Measurements from ENCODE around the gene EN1.

EN1 gene

GRCh38 chr2:118842661-118843482, 4.6 kb downstream of the EN1 start:
- DNase-seq (ENCODE audit: low spot score) = no peak

GRCh38 chr2:118841828-118842461, 5.5 kb downstream of the EN1 start:
- DNase-seq (ENCODE audit: low spot score) = no peak

GRCh38 chr2:118841450-118841827, 6.0 kb downstream of the EN1 start:
- no peak for DNase-seq (ENCODE audit: low spot score)

- DNase-seq (ENCODE audit: low spot score) = no peak
Measured at GRCh38 chr2:118838741-118839455, 8.6 kb downstream of the EN1 start.

GRCh38 chr2:118837621-118838020, 9.8 kb downstream of the EN1 start:
- no peak for DNase-seq (ENCODE audit: low spot score)

GRCh38 chr2:118837067-118837466, 10.4 kb downstream of the EN1 start:
- DNase-seq (ENCODE audit: low spot score) = no peak

- DNase-seq (ENCODE audit: low spot score) = no peak
Measured at GRCh38 chr2:118836411-118836930, 11.0 kb downstream of the EN1 start.

- no peak for DNase-seq (ENCODE audit: low spot score)
Measured at GRCh38 chr2:118835746-118836410, 11.6 kb downstream of the EN1 start.

GRCh38 chr2:118834901-118835745, 12.3 kb downstream of the EN1 start:
- DNase-seq (ENCODE audit: low spot score) = no peak

- DNase-seq (ENCODE audit: low spot score) = no peak
Measured at GRCh38 chr2:118834440-118834810, 13.0 kb downstream of the EN1 start.

- DNase-seq (ENCODE audit: low spot score) = no peak
Measured at GRCh38 chr2:118833716-118834439, 13.6 kb downstream of the EN1 start.

- no peak for DNase-seq (ENCODE audit: low spot score)
Measured at GRCh38 chr2:118832791-118833715, 14.4 kb downstream of the EN1 start.

GRCh38 chr2:118832071-118832790, 15.2 kb downstream of the EN1 start:
- no peak for DNase-seq (ENCODE audit: low spot score)

- no peak for DNase-seq (ENCODE audit: low spot score)
Measured at GRCh38 chr2:118830881-118831280, 16.6 kb downstream of the EN1 start.

GRCh38 chr2:118830118-118830517, 17.3 kb downstream of the EN1 start:
- DNase-seq (ENCODE audit: low spot score) = no peak

- DNase-seq (ENCODE audit: low spot score) = no peak
Measured at GRCh38 chr2:118826093-118826492, 21.4 kb downstream of the EN1 start.

GRCh38 chr2:118823633-118824032, 23.8 kb downstream of the EN1 start:
- no peak for DNase-seq (ENCODE audit: low spot score)

GRCh38 chr2:118822572-118822971, 24.9 kb downstream of the EN1 start:
- no peak for DNase-seq (ENCODE audit: low spot score)

GRCh38 chr2:118822015-118822414, 25.4 kb downstream of the EN1 start:
- DNase-seq (ENCODE audit: low spot score) = no peak
